SK-N-MC (cell line): ENCODE data around the gene C16orf90.

Experiments
- DNase-seq: peaks from one replicate; pipeline ENCODE4 v3.0.0-alpha.2; 2011; ENCODE audit warnings: low read depth, low spot score
- H3K27ac ChIP-seq: fragments of 200-600 bp; sonication (generic); 2 replicates; pipeline ENCODE4 v1.5.1; 2016; ENCODE audit warnings: mixed run types
- H3K36me3 ChIP-seq: fragments of 200-600 bp; sonication (generic); 2 replicates; pipeline ENCODE4 v1.6.1; 2017; ENCODE audit warnings: antibody characterized with exemption, low read length, mixed read lengths; ENCODE audit not compliant: insufficient read depth
- H3K4me3 ChIP-seq: fragments of 200-600 bp; sonication (generic); 2 replicates; pipeline ENCODE4 v1.5.1; 2016
- H3K9ac ChIP-seq: fragments of 200-600 bp; sonication (generic); 2 replicates; pipeline ENCODE4 v1.8.0; 2017; ENCODE audit warnings: mixed run types, mixed read lengths; ENCODE audit not compliant: insufficient read length
- H3K9me3 ChIP-seq: fragments of 200-600 bp; sonication (generic); 2 replicates; pipeline ENCODE4 v1.6.1; 2017; ENCODE audit warnings: low read depth, mild to moderate bottlenecking, antibody characterized with exemption, low read length, moderate library complexity, mixed read lengths
- EZH2 ChIP-seq: fragments of 200-600 bp; sonication (generic); IDR thresholded peaks from one replicate; pipeline ENCODE4 v1.6.1; 2017; ENCODE audit warnings: antibody characterized with exemption
- FOXP2 ChIP-seq: optimal IDR thresholded peaks from 2 replicates; pipeline ENCODE3; 2011; ENCODE audit warnings: mild to moderate bottlenecking, moderate library complexity; ENCODE audit not compliant: insufficient read depth; ENCODE audit errors: extremely low read length, control extremely low read depth
- POLR2AphosphoS5 ChIP-seq: IDR thresholded peaks from 2 replicates; pipeline ENCODE4 v1.6.1; 2012; ENCODE audit warnings: mild to moderate bottlenecking, low read depth, low read length, borderline replicate concordance

Gene C16orf90

DNA sequence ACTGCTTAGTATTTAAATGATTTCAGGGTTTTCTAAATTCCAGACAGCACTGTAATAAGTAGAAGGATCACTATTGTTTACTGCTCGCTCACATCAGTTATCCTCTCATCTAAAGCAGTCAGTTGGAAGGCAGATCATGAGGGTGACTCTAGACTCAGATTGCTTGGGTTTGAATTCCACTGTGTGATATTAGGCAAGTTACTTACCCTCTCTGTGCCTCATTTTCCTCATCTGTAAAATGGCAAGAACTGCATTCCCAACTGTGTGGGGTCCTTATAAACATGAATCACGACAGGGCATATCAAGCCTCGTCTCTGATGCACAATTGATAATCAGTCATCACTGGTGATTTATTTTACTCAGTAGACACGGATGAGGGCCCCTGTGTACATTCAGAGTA, 20.6 kb upstream of the C16orf90 start:
- H3K36me3 ChIP-seq: peaks cover 46% of the 10 kb centered on the region
- H3K9ac ChIP-seq: no peak overlapping the region
- H3K27ac ChIP-seq: no peak overlapping the region
- H3K9me3 ChIP-seq: no peaks in the 10 kb centered on the region
- TF ChIP-seq POLR2AphosphoS5 (no peak), FOXP2 (no peak), EZH2 (no peak)
- no peak overlapping the region for H3K4me3 ChIP-seq
- no peak for DNase-seq

DNA sequence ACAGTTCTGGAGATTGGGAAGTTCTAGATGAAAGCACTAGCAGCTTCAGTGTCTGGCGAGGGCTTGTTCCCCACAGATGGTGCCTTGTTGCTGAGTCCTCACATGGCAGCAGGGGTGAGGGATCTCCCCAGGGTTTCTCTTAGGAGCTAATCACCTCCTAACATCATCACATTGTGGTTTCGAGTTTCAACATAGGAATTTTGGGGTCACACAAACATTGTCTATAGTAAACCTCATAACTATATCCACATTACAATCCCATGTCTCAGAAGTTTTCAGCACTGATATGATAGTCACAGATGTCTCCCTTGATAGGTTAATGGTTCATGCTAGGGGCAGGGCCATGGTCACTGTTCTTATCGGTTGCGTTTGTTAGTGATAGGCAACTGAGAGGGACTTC, 19.3 kb upstream of the C16orf90 start:
- DNase-seq: no peak
- no peak overlapping the region for H3K9ac ChIP-seq
- H3K27ac ChIP-seq: no peak overlapping the region
- no peaks in the 10 kb centered on the region for H3K9me3 ChIP-seq
- no peak overlapping the region for H3K4me3 ChIP-seq
- H3K36me3 ChIP-seq: peaks cover 50% of the 10 kb centered on the region
- no peak for TF ChIP-seq FOXP2
- TF ChIP-seq EZH2: no peak
- no peak for TF ChIP-seq POLR2AphosphoS5

DNA sequence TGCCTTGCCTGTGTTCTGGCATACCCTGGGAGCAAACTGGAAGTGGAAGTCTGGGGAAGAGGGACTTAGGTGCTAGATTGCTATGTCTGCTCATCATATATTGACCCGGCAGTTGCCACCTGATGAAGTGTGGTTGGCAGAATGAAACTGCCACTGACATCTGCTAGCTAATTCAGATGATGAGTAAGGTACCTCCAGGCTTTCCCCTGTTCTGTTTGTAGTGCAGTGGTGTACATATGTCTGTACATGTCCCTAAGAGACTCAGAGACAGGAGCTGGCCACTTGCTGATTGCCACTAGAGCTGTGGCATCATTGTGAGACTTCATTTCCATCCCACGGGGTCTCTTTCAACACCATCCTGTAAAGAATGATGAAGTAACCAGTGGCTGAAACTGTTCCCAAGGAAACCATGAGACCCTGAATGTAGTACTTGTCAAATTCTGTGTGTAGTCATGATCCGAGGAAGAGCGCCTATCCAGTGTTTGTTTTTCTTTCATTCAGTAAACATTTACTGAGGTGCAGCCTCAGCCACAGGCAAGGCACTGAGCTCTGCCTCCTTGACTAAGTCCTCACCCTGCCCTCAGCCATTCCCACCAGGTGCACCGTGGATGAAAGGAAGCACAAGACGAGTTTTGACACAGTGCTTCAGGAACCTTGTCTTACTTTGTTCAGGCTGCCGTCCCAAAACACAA, 18.7 kb upstream of the C16orf90 start:
- Histone ChIP-seq H3K27ac (no peak overlapping the region), H3K4me3 (no peak overlapping the region), H3K9me3 (no peaks in the 10 kb centered on the region), H3K36me3 (peaks cover 48% of the 10 kb centered on the region), H3K9ac (no peak overlapping the region)
- TF ChIP-seq FOXP2 (no peak), EZH2 (no peak), POLR2AphosphoS5 (no peak)
- no peak for DNase-seq

DNA sequence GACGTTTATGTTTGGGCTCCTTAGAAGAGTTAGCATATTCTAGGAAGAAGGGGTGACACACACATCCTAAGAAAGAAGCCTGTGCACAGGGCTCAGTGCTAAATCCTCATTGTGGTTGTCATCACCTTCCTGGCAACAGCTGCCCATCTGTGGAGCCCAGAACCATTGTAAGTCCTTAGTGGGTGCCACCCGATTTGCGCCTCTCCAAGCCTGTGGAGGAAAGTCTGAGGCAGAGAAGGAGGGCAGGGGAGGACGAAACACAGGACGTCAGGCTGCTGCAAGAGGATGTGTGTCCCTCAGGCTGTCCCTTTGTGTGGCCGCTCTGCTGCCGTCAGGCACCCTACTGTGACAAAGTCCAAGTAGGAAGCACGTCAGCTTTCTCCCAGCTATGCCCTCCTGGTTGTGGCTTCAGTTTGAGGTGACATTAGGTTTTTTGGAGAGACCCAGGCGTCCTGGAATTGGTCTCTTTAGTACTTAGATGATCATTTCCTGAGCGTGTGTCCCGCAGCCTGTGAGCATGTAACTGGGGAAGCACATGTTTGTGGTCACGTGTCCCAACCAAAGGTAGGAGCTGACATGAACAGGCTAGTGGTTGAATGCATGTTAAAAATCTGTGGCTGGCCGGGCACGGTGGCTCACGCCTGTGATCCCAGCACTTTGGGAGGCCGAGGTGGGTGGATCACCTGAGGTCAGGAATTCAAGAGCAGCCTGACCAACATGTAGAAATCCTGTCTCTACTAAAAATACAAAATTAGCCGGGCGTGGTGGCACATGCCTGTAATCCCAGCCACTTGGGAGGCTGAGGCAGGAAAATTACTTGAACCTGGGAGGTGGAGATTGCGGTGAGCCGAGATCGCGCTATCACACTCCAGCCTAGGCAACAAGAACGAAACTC, 16.2 kb upstream of the C16orf90 start:
- Histone ChIP-seq H3K4me3 (no peak overlapping the region), H3K9me3 (no peaks in the 10 kb centered on the region), H3K36me3 (peaks cover 41% of the 10 kb centered on the region), H3K27ac (no peak overlapping the region), H3K9ac (no peak overlapping the region)
- no peak for DNase-seq
- TF ChIP-seq POLR2AphosphoS5 (no peak), FOXP2 (no peak), EZH2 (no peak)

DNA sequence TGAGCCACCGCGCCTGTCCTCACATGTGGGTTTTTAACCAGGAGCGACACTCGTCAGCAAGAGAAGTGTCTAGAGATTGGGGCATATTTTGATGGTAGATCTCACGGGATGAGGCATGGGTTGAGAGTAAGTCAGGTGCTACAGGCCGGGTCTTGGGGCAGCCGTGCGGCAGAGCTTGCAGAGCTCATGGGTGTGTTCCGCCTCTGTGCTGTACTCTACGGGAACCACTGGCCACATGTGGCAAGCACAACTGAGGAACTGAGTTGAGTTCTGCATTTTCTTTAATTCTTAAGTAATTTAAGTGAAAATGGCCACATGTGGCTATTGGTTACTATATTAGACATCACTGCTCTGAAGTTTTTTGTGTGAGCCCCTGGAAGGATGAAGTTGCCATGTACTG, 15.1 kb upstream of the C16orf90 start:
- H3K9me3 ChIP-seq: no peaks in the 10 kb centered on the region
- H3K36me3 ChIP-seq: peaks cover 33% of the 10 kb centered on the region
- no peak for TF ChIP-seq POLR2AphosphoS5
- no peak for TF ChIP-seq FOXP2
- no peak for TF ChIP-seq EZH2
- H3K27ac ChIP-seq: no peak overlapping the region
- DNase-seq: no peak
- no peak overlapping the region for H3K4me3 ChIP-seq
- no peak overlapping the region for H3K9ac ChIP-seq

DNA sequence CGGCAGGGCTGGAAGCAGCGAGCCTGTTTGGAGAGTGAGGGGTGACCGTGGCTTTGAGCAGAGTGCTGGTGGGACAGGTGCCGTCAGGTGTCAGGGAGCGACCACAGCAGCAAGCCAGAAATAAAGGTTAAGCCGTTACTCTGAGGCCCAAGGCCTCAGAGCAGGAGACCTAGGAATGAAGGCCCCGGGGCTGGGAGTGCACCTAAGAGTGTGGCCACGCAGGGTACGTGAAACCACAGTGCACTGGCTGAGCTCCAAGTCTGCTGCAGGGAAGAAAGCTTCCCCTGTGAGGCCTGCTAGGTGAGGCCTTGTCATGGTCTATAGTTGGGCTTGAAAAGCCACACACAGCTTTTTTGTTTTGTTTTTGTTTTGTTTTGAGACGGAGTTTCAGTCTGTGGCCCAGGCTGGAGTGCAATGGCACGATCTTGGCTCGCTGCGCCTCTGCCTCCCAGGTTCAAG, 14.2 kb upstream of the C16orf90 start:
- H3K9ac ChIP-seq: no peak overlapping the region
- no peak overlapping the region for H3K27ac ChIP-seq
- TF ChIP-seq FOXP2: no peak
- TF ChIP-seq POLR2AphosphoS5: no peak
- TF ChIP-seq EZH2: no peak
- H3K36me3 ChIP-seq: peaks cover 30% of the 10 kb centered on the region; the same call in 1 of the 2 replicates
- no peaks in the 10 kb centered on the region for H3K9me3 ChIP-seq
- H3K4me3 ChIP-seq: no peak overlapping the region
- DNase-seq: no peak

DNA sequence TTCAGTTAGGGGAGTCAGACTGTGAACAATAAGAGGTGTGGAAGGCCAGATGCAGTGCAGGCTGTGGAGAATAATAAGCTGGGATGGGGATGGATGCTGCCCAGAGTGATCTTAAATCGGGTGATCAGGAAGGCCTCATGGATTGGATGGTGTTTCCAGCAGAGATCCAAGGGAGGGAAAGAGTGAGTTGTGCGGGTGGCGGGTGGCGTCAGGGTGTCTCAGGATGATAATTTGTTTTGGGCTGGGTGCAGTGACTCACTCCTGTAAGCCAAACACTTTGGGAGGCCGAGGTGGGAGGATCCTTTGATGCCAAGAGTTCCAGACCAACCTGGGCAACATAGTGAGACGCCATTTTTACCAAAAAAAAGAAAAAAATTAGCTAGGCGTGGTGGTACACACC, 13.4 kb upstream of the C16orf90 start:
- TF ChIP-seq EZH2 (no peak), FOXP2 (no peak), POLR2AphosphoS5 (no peak)
- no peak for DNase-seq

DNA sequence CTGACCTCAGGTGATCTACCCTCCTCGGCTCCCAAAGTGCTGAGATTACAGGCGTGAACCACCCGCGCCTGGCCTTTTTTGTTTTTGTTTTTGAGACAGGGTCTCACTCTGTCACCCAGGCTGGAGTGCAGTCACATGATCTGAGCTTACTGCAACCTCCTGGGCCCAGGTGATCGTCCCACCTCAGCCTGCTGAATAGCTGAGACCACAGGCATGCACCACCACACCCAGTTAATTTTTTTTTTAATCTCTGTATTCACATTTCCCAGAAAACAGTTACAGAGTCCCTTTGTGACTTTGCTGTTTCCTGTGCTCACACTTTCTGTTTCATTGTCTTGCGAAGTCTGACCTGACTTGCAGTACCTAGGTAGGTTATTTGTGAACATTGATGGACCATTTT, 8.2 kb upstream of the C16orf90 start:
- Histone ChIP-seq H3K36me3 (peaks cover 8% of the 10 kb centered on the region; the same call in 1 of the 2 replicates), H3K27ac (no peak overlapping the region), H3K9ac (no peak overlapping the region), H3K4me3 (no peak overlapping the region), H3K9me3 (no peaks in the 10 kb centered on the region)
- DNase-seq: no peak
- TF ChIP-seq POLR2AphosphoS5 (no peak), FOXP2 (no peak), EZH2 (no peak)

More for the DNA sequence above, 13.4 kb upstream of the C16orf90 start:
- Histone ChIP-seq H3K9me3 (no peaks in the 10 kb centered on the region), H3K36me3 (peaks cover 27% of the 10 kb centered on the region; the same call in 1 of the 2 replicates), H3K27ac (no peak overlapping the region), H3K9ac (no peak overlapping the region), H3K4me3 (no peak overlapping the region)
